Measurements from ENCODE around the gene SLC36A2.

The SLC36A2 gene

GRCh38 chr5:151332857-151333256 lies 14.5 kb downstream of the SLC36A2 start:
- Histone ChIP-seq H3K4me1 (ENCODE audit: control insufficient read depth, insufficient read depth, low read length) (no peaks in the 10 kb centered on the region), H3K27ac (ENCODE audit: insufficient read depth, low read depth, low read length, poor library complexity, severe bottlenecking) (no peak overlapping the region), H3K27me3 (ENCODE audit: control insufficient read depth, insufficient read depth, low read length, poor library complexity, severe bottlenecking) (no peaks in the 10 kb centered on the region), H3K9me3 (ENCODE audit: control insufficient read depth, low read length) (no peaks in the 10 kb centered on the region), H3K4me3 (ENCODE audit: insufficient read depth, low read depth, low read length) (no peak overlapping the region), H3K36me3 (ENCODE audit: control insufficient read depth, insufficient read depth, low read length) (no peaks in the 10 kb centered on the region)
- 87 to 96% methylated on average over 2 of the region's 2 CpGs for WGBS, 2 experiments

GRCh38 chr5:151328734-151329133 lies 18.6 kb downstream of the SLC36A2 start:
- no peak overlapping the region for H3K27ac ChIP-seq (ENCODE audit: insufficient read depth, low read depth, low read length, poor library complexity, severe bottlenecking)
- no peaks in the 10 kb centered on the region for H3K36me3 ChIP-seq (ENCODE audit: control insufficient read depth, insufficient read depth, low read length)
- no peaks in the 10 kb centered on the region for H3K27me3 ChIP-seq (ENCODE audit: control insufficient read depth, insufficient read depth, low read length, poor library complexity, severe bottlenecking)
- H3K4me1 ChIP-seq (ENCODE audit: control insufficient read depth, insufficient read depth, low read length): no peaks in the 10 kb centered on the region
- no peaks in the 10 kb centered on the region for H3K9me3 ChIP-seq (ENCODE audit: control insufficient read depth, low read length)
- WGBS, 2 experiments: 93 to 99% methylated on average over 4 of the region's 4 CpGs
- H3K4me3 ChIP-seq (ENCODE audit: insufficient read depth, low read depth, low read length): no peak overlapping the region

GRCh38 chr5:151327585-151327984 lies 19.8 kb downstream of the SLC36A2 start:
- no peaks in the 10 kb centered on the region for H3K36me3 ChIP-seq (ENCODE audit: control insufficient read depth, insufficient read depth, low read length)
- H3K9me3 ChIP-seq (ENCODE audit: control insufficient read depth, low read length): no peaks in the 10 kb centered on the region
- no peaks in the 10 kb centered on the region for H3K27me3 ChIP-seq (ENCODE audit: control insufficient read depth, insufficient read depth, low read length, poor library complexity, severe bottlenecking)
- H3K27ac ChIP-seq (ENCODE audit: insufficient read depth, low read depth, low read length, poor library complexity, severe bottlenecking): no peak overlapping the region
- H3K4me1 ChIP-seq (ENCODE audit: control insufficient read depth, insufficient read depth, low read length): no peaks in the 10 kb centered on the region
- WGBS, 2 experiments: 93 to 100% methylated on average over 2 of the region's 2 CpGs
- no peak overlapping the region for H3K4me3 ChIP-seq (ENCODE audit: insufficient read depth, low read depth, low read length)

GRCh38 chr5:151326266-151326665 lies 21.1 kb downstream of the SLC36A2 start:
- H3K27ac ChIP-seq (ENCODE audit: insufficient read depth, low read depth, low read length, poor library complexity, severe bottlenecking): no peak overlapping the region
- H3K36me3 ChIP-seq (ENCODE audit: control insufficient read depth, insufficient read depth, low read length): no peaks in the 10 kb centered on the region
- no peak overlapping the region for H3K4me3 ChIP-seq (ENCODE audit: insufficient read depth, low read depth, low read length)
- H3K4me1 ChIP-seq (ENCODE audit: control insufficient read depth, insufficient read depth, low read length): no peaks in the 10 kb centered on the region
- H3K9me3 ChIP-seq (ENCODE audit: control insufficient read depth, low read length): no peaks in the 10 kb centered on the region
- H3K27me3 ChIP-seq (ENCODE audit: control insufficient read depth, insufficient read depth, low read length, poor library complexity, severe bottlenecking): no peaks in the 10 kb centered on the region
- 90 to 93% methylated on average over 3 of the region's 3 CpGs for WGBS, 2 experiments

GRCh38 chr5:151320481-151320880 lies 26.9 kb downstream of the SLC36A2 start:
- no peaks in the 10 kb centered on the region for H3K27me3 ChIP-seq (ENCODE audit: control insufficient read depth, insufficient read depth, low read length, poor library complexity, severe bottlenecking)
- H3K4me3 ChIP-seq (ENCODE audit: insufficient read depth, low read depth, low read length): no peak overlapping the region
- no peaks in the 10 kb centered on the region for H3K9me3 ChIP-seq (ENCODE audit: control insufficient read depth, low read length)
- no peaks in the 10 kb centered on the region for H3K36me3 ChIP-seq (ENCODE audit: control insufficient read depth, insufficient read depth, low read length)
- WGBS, 2 experiments: 85% methylated on average over 4 of the region's 4 CpGs
- no peaks in the 10 kb centered on the region for H3K4me1 ChIP-seq (ENCODE audit: control insufficient read depth, insufficient read depth, low read length)
- no peak overlapping the region for H3K27ac ChIP-seq (ENCODE audit: insufficient read depth, low read depth, low read length, poor library complexity, severe bottlenecking)

- Histone ChIP-seq H3K4me3 (ENCODE audit: insufficient read depth, low read depth, low read length) (no peak overlapping the region), H3K27ac (ENCODE audit: insufficient read depth, low read depth, low read length, poor library complexity, severe bottlenecking) (no peak overlapping the region), H3K36me3 (ENCODE audit: control insufficient read depth, insufficient read depth, low read length) (no peaks in the 10 kb centered on the region), H3K9me3 (ENCODE audit: control insufficient read depth, low read length) (no peaks in the 10 kb centered on the region), H3K4me1 (ENCODE audit: control insufficient read depth, insufficient read depth, low read length) (no peaks in the 10 kb centered on the region), H3K27me3 (ENCODE audit: control insufficient read depth, insufficient read depth, low read length, poor library complexity, severe bottlenecking) (no peaks in the 10 kb centered on the region)
- 83 to 87% methylated on average over 2 of the region's 2 CpGs for WGBS, 2 experiments
These were observed 28.3 kb downstream of the SLC36A2 start for GRCh38 chr5:151318850-151319732.

GRCh38 chr5:151317871-151318270 lies 29.5 kb downstream of the SLC36A2 start:
- no peaks in the 10 kb centered on the region for H3K4me1 ChIP-seq (ENCODE audit: control insufficient read depth, insufficient read depth, low read length)
- H3K27ac ChIP-seq (ENCODE audit: insufficient read depth, low read depth, low read length, poor library complexity, severe bottlenecking): no peak overlapping the region

GRCh38 chr5:151315998-151316597 lies 31.3 kb downstream of the SLC36A2 start:
- 63 to 68% methylated on average over 8 of the region's 8 CpGs for WGBS, 2 experiments
- H3K4me3 ChIP-seq (ENCODE audit: insufficient read depth, low read depth, low read length): no peak overlapping the region
- H3K9me3 ChIP-seq (ENCODE audit: control insufficient read depth, low read length): no peaks in the 10 kb centered on the region
- no peak overlapping the region for H3K27ac ChIP-seq (ENCODE audit: insufficient read depth, low read depth, low read length, poor library complexity, severe bottlenecking)
- no peaks in the 10 kb centered on the region for H3K36me3 ChIP-seq (ENCODE audit: control insufficient read depth, insufficient read depth, low read length)
- no peaks in the 10 kb centered on the region for H3K4me1 ChIP-seq (ENCODE audit: control insufficient read depth, insufficient read depth, low read length)
- no peaks in the 10 kb centered on the region for H3K27me3 ChIP-seq (ENCODE audit: control insufficient read depth, insufficient read depth, low read length, poor library complexity, severe bottlenecking)

More at GRCh38 chr5:151317871-151318270, 29.5 kb downstream of the SLC36A2 start:
- Histone ChIP-seq H3K4me3 (ENCODE audit: insufficient read depth, low read depth, low read length) (no peak overlapping the region), H3K36me3 (ENCODE audit: control insufficient read depth, insufficient read depth, low read length) (no peaks in the 10 kb centered on the region), H3K27me3 (ENCODE audit: control insufficient read depth, insufficient read depth, low read length, poor library complexity, severe bottlenecking) (no peaks in the 10 kb centered on the region), H3K9me3 (ENCODE audit: control insufficient read depth, low read length) (no peaks in the 10 kb centered on the region)
- 92 to 95% methylated on average over 2 of the region's 2 CpGs for WGBS, 2 experiments

- 55 to 68% methylated on average over 1 of the region's 2 CpGs for WGBS, 2 experiments
- Histone ChIP-seq H3K9me3 (ENCODE audit: control insufficient read depth, low read length) (no peaks in the 10 kb centered on the region), H3K27me3 (ENCODE audit: control insufficient read depth, insufficient read depth, low read length, poor library complexity, severe bottlenecking) (no peaks in the 10 kb centered on the region), H3K4me1 (ENCODE audit: control insufficient read depth, insufficient read depth, low read length) (no peaks in the 10 kb centered on the region), H3K4me3 (ENCODE audit: insufficient read depth, low read depth, low read length) (no peak overlapping the region), H3K27ac (ENCODE audit: insufficient read depth, low read depth, low read length, poor library complexity, severe bottlenecking) (no peak overlapping the region), H3K36me3 (ENCODE audit: control insufficient read depth, insufficient read depth, low read length) (no peaks in the 10 kb centered on the region)
These were observed 34.0 kb downstream of the SLC36A2 start for GRCh38 chr5:151313357-151313756.

- Histone ChIP-seq H3K4me3 (ENCODE audit: insufficient read depth, low read depth, low read length) (no peak overlapping the region), H3K9me3 (ENCODE audit: control insufficient read depth, low read length) (no peaks in the 10 kb centered on the region), H3K36me3 (ENCODE audit: control insufficient read depth, insufficient read depth, low read length) (no peaks in the 10 kb centered on the region), H3K27ac (ENCODE audit: insufficient read depth, low read depth, low read length, poor library complexity, severe bottlenecking) (no peak overlapping the region), H3K27me3 (ENCODE audit: control insufficient read depth, insufficient read depth, low read length, poor library complexity, severe bottlenecking) (no peaks in the 10 kb centered on the region), H3K4me1 (ENCODE audit: control insufficient read depth, insufficient read depth, low read length) (no peaks in the 10 kb centered on the region)
- 90 to 91% methylated on average over 3 to 4 of the region's 5 CpGs for WGBS, 2 experiments
These were observed 34.5 kb downstream of the SLC36A2 start for GRCh38 chr5:151312756-151313324.

Data from ectodermal cell (in vitro differentiated cells).